Neural crest cell (in vitro differentiated cells): Measurements from ENCODE around the gene CA11. TPM values are rescaled to one million over a fixed set of nuclear protein-coding genes. Genes with fewer than 3 reads are reported as not detected.

Source experiments
- DNase-seq: peaks from one replicate; pipeline ENCODE4 v3.0.0; 2021; ENCODE audit warnings: low read depth, mixed read lengths, low spot score
- H3K27ac Mint-ChIP-seq: one replicate; pipeline ENCODE4 v1.8.0; 2021; ENCODE audit warnings: mild to moderate bottlenecking, mixed read lengths; ENCODE audit not compliant: unreplicated experiment
- H3K27me3 Mint-ChIP-seq: 2 replicates; pipeline ENCODE4 v1.8.0; 2021; ENCODE audit warnings: low read depth, mild to moderate bottlenecking, mixed read lengths
- H3K36me3 Mint-ChIP-seq: 2 replicates; pipeline ENCODE4 v1.8.0; 2021; ENCODE audit warnings: low read depth, mild to moderate bottlenecking, mixed read lengths
- H3K4me1 Mint-ChIP-seq: 2 replicates; pipeline ENCODE4 v1.8.0; 2021; ENCODE audit warnings: mixed read lengths
- H3K4me3 Mint-ChIP-seq: one replicate; pipeline ENCODE4 v1.8.0; 2021; ENCODE audit warnings: mild to moderate bottlenecking, mixed read lengths
- H3K9me3 Mint-ChIP-seq: 2 replicates; pipeline ENCODE4 v1.8.0; 2021; ENCODE audit warnings: mixed read lengths
- CTCF ChIP-seq: fragments of 200-600 bp; sonication (generic); conservative IDR thresholded peaks from 2 replicates; pipeline ENCODE4 v1.5.0; 2021; ENCODE audit warnings: antibody characterized with exemption, mild to moderate bottlenecking
- total RNA-seq: library from RNA; stranded (reverse); gene quantifications from 2 replicates; pipeline ENCODE4 v1.2.1, GENCODE V29; 2021

The CA11 gene
- total RNA-seq, 1 donor from 2014 or later = 11.4 TPM

GRCh38 chr19:48645620-48646000 lies 377 bp downstream of the CA11 start:
- DNase-seq = no peak
- H3K27ac Mint-ChIP-seq = peak overlapping the region; percentile 19

GRCh38 chr19:48644839-48645619 lies 958 bp downstream of the CA11 start:
- peak; percentile 67 for DNase-seq
- TF ChIP-seq CTCF = no peak
- Mint-ChIP-seq H3K4me3 (peak overlapping the region; percentile 81), H3K4me1 (peaks cover 24% of the 10 kb centered on the region), H3K27ac (no peak overlapping the region), H3K27me3 (peaks cover 17% of the 10 kb centered on the region), H3K36me3 (no peaks in the 10 kb centered on the region), H3K9me3 (no peaks in the 10 kb centered on the region)

More at GRCh38 chr19:48645620-48646000, 377 bp downstream of the CA11 start:
- peaks cover 17% of the 10 kb centered on the region for H3K27me3 Mint-ChIP-seq
- no peak for TF ChIP-seq CTCF
- peaks cover 24% of the 10 kb centered on the region for H3K4me1 Mint-ChIP-seq
- H3K4me3 Mint-ChIP-seq = peak overlapping the region; percentile 81
- H3K36me3 Mint-ChIP-seq = no peaks in the 10 kb centered on the region
- no peaks in the 10 kb centered on the region for H3K9me3 Mint-ChIP-seq

GRCh38 chr19:48644355-48644754 lies 1.6 kb downstream of the CA11 start:
- Mint-ChIP-seq H3K4me3 (peak overlapping the region; percentile 79), H3K27ac (no peak overlapping the region), H3K27me3 (peaks cover 21% of the 10 kb centered on the region), H3K9me3 (no peaks in the 10 kb centered on the region), H3K36me3 (no peaks in the 10 kb centered on the region), H3K4me1 (peaks cover 24% of the 10 kb centered on the region)
- DNase-seq = no peak
- TF ChIP-seq CTCF = no peak

GRCh38 chr19:48642862-48643261 lies 3.1 kb downstream of the CA11 start:
- no peak for TF ChIP-seq CTCF
- Mint-ChIP-seq H3K27me3 (peaks cover 27% of the 10 kb centered on the region), H3K36me3 (peaks cover 2% of the 10 kb centered on the region), H3K4me1 (peaks cover 33% of the 10 kb centered on the region), H3K9me3 (peaks cover 4% of the 10 kb centered on the region), H3K4me3 (peak overlapping the region; percentile 47), H3K27ac (no peak overlapping the region)
- no peak for DNase-seq

GRCh38 chr19:48641850-48642249 lies 4.1 kb downstream of the CA11 start:
- Mint-ChIP-seq H3K27me3 (peaks cover 38% of the 10 kb centered on the region), H3K27ac (no peak overlapping the region), H3K4me1 (peaks cover 35% of the 10 kb centered on the region), H3K36me3 (peaks cover 2% of the 10 kb centered on the region), H3K4me3 (no peak overlapping the region), H3K9me3 (peaks cover 4% of the 10 kb centered on the region)
- DNase-seq = no peak
- no peak for TF ChIP-seq CTCF
